ENCODE data around the gene URAD. TPM values are rescaled to one million over a fixed set of nuclear protein-coding genes. Genes with fewer than 3 reads are reported as not detected.
A peak's percentile ranks its signal among the peaks of the same experiment; 100 is the strongest.

URAD gene
- total and polyA plus RNA-seq, 4 donors = 0.17 TPM; not detected in 3

DNA sequence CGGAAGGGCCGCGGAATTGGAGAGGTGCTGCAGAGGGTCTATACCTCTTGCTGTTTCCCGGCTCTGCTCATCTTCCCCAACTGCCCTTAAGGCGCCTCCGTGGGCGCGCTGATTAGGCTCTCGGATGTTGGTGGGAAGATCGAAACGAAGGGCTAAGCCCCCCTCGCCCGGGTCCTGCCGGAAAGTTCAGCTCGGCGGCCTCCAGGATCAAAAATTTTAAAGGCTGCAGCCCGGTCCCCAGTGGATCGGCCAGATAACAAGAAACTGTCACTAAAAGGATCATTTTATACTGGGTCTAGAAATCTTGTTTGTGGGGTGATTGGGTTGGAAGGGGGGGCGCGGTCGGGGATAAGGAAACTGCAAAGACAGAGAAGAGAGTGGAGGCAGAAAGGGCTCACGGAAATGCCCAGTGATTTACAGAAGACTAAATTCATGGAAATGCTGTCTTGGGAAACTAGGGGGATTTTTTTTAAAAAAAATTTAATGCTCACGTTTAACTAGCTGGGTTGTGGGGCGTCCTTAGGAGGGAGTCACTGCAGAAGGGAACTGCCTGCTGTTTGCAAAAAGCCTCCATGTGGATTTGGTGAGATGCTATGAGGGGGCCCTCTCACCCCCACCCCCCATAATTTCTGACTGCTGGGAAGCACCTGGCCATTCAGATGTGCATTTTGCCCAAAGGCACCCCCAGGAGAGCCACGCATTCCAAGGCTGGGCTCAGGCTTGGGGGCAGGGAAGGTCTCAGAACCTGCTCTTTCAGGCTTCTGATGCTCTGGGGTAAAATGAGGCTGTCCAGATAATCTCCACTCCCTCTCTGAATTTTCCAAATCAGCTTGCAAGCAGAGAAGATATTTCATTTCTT is 27.0 kb downstream of the URAD start:
- no peak overlapping the region for H3K27ac ChIP-seq (ENCODE audit: low read depth, low read length)
- 4% methylated on average over 22 of the region's 25 CpGs for WGBS (ENCODE audit: insufficient coverage)
- H3K4me1 ChIP-seq (ENCODE audit: control insufficient read depth, insufficient read depth, low read length) = peaks cover 26% of the 10 kb centered on the region
- H3K4me3 ChIP-seq (ENCODE audit: low read depth, low read length) = no peak overlapping the region
- no peak for DNase-seq (ENCODE audit: low read depth in 4 of 6, low spot score in 6 of 6)
- no peaks in the 10 kb centered on the region for H3K9me3 ChIP-seq (ENCODE audit: control insufficient read depth, insufficient read depth, low read length)
- peaks cover 98% of the 10 kb centered on the region for H3K27me3 ChIP-seq (ENCODE audit: control insufficient read depth, insufficient read depth, low read length)
- H3K36me3 ChIP-seq (ENCODE audit: control insufficient read depth, insufficient read depth, low read length) = no peaks in the 10 kb centered on the region

DNA sequence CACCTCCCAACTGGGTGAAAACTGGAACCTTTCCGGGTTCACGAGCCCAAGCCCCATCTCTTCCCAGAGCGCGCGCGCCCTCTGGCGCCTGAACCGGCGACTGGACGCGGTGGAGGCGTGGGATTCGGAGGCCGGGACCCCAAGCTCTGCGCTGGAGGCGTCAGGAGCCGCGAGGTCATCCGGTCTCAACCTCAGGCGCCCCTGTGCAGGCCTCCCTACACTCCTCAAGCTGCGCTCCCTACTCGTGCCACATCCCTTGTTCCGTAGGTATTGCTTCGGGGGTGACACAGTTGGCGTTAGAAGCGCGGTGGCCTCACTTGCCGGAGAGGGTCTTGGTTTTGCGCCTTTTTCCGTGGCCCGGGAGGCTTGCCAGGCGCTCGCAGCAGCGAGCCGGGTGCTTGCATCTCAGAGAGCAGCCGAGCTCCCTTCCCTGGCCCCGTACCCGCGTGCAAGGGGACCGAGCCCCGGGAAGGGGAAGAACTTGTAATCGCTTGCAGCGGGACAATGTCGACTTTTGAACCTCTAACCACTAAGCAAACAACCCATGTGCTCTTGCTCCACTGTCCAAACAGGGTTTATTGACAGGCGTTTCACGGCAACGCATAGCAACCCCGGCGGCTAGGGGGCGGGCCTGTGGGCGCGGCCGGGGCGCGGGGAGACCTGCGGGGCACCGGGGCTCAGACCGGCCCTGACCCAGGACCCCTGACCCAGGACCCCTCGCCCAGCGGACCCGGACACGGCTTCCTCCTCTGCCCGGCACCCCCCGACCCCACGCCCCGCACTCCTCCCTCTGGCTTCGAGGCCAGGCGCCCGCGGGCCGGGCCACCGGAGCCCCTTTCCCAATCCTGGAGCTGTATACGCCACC is 27.9 kb downstream of the URAD start:
- H3K27me3 ChIP-seq (ENCODE audit: control insufficient read depth, insufficient read depth, low read length) = peaks cover 98% of the 10 kb centered on the region
- no peak overlapping the region for H3K27ac ChIP-seq (ENCODE audit: low read depth, low read length)
- H3K4me1 ChIP-seq (ENCODE audit: control insufficient read depth, insufficient read depth, low read length) = peaks cover 17% of the 10 kb centered on the region
- WGBS (ENCODE audit: insufficient coverage) = under 1% methylated on average over 65 of the region's 73 CpGs
- no peak overlapping the region for H3K4me3 ChIP-seq (ENCODE audit: low read depth, low read length)
- no peaks in the 10 kb centered on the region for H3K9me3 ChIP-seq (ENCODE audit: control insufficient read depth, insufficient read depth, low read length)
- no peaks in the 10 kb centered on the region for H3K36me3 ChIP-seq (ENCODE audit: control insufficient read depth, insufficient read depth, low read length)
- peak in 1 of 6 donors; percentile 62 for DNase-seq (ENCODE audit: low read depth in 4 of 6, low spot score in 6 of 6)

DNA sequence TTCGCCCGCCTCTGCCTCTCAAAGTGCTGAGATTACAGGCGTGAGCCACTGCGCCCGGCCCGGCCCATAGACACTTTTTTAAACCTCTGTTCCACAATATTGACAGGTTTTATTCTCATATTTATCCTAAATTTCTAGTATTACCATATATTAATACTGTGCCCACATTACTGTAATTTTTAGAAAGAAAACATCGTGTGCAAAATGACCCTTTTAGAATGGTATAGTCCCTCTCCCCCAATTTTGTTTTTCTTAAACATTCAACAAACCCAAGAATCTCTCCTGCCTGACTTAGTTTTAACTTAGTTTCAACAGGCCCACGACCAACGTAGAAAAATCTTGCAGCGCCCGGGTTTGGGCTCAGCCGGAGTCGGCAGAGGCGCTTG is 28.5 kb downstream of the URAD start:
- Histone ChIP-seq H3K9me3 (ENCODE audit: control insufficient read depth, insufficient read depth, low read length) (no peaks in the 10 kb centered on the region), H3K4me1 (ENCODE audit: control insufficient read depth, insufficient read depth, low read length) (peaks cover 17% of the 10 kb centered on the region), H3K27me3 (ENCODE audit: control insufficient read depth, insufficient read depth, low read length) (peaks cover 98% of the 10 kb centered on the region), H3K27ac (ENCODE audit: low read depth, low read length) (no peak overlapping the region), H3K36me3 (ENCODE audit: control insufficient read depth, insufficient read depth, low read length) (no peaks in the 10 kb centered on the region), H3K4me3 (ENCODE audit: low read depth, low read length) (no peak overlapping the region)
- 16% methylated on average over 10 of the region's 14 CpGs for WGBS (ENCODE audit: insufficient coverage)
- no peak for DNase-seq (ENCODE audit: low read depth in 4 of 6, low spot score in 6 of 6)

DNA sequence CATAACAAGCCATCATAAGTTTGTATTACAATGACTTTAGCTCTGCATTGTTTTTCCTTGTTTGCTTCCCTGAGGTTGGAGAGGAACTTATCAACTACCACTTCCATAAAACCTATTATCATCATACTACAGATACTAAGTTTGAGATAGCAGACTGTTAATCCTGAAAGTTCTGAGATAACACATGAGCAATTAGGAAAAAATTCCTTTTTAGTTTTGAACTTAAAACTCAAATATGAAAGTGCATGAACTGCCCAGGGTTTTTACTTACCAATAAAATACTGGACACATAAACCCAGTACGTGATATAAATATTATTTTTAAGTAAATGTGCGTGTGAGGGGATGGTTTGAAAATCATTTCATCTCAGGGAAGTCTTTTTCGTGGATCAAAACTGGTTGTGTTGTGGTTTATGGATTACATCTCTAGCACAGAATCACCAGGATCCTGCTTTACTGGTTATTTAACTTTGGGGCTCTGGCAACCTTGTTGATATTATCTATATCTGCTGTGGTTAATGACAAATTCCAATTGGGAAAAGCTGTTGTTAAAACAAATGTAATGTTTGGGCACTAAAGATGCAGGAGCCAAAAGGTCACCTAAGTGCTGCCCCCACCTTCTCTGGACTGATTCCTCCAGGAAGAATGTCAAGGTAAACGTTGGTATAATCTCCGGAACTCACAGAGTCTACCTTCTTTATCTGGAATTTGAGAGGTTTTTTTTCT is 31.8 kb downstream of the URAD start:
- Histone ChIP-seq H3K27me3 (ENCODE audit: control insufficient read depth, insufficient read depth, low read length) (peaks cover 91% of the 10 kb centered on the region), H3K9me3 (ENCODE audit: control insufficient read depth, insufficient read depth, low read length) (no peaks in the 10 kb centered on the region), H3K27ac (ENCODE audit: low read depth, low read length) (no peak overlapping the region), H3K36me3 (ENCODE audit: control insufficient read depth, insufficient read depth, low read length) (no peaks in the 10 kb centered on the region), H3K4me3 (ENCODE audit: low read depth, low read length) (no peak overlapping the region), H3K4me1 (ENCODE audit: control insufficient read depth, insufficient read depth, low read length) (peaks cover 30% of the 10 kb centered on the region)
- DNase-seq (ENCODE audit: low read depth in 4 of 6, low spot score in 6 of 6) = no peak
- no CpG with 5 or more reads among the region's 5 CpGs for WGBS (ENCODE audit: insufficient coverage)

DNA sequence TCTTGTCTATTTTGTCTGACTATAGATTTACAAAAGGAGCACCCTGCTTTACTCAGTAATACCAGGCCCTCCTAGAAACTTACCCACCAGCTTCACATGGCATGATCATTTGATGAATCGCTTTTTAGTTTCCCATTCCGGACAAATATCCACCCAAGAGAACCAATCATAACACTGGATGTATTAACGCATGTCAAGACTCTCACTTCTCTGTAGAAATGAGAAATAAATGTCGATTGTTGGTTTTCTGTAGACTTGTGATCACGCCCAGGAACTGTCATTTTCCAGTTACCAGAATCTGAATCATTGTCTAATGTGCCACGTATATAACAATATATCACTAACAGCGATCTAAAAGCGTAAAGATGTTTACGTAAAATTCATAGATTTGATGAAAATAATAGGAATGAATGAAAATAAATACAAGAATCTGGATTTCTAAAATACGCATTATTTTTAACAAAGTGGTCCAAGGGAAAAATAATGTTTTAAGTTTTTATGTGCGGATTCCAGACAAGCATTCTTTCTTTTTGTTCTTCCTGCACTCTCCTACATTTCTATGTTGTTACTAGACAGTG is 33.4 kb downstream of the URAD start:
- no peaks in the 10 kb centered on the region for H3K36me3 ChIP-seq (ENCODE audit: control insufficient read depth, insufficient read depth, low read length)
- H3K27ac ChIP-seq (ENCODE audit: low read depth, low read length) = no peak overlapping the region
- H3K4me3 ChIP-seq (ENCODE audit: low read depth, low read length) = no peak overlapping the region
- H3K9me3 ChIP-seq (ENCODE audit: control insufficient read depth, insufficient read depth, low read length) = no peaks in the 10 kb centered on the region
- peaks cover 74% of the 10 kb centered on the region for H3K27me3 ChIP-seq (ENCODE audit: control insufficient read depth, insufficient read depth, low read length)
- DNase-seq (ENCODE audit: low read depth in 4 of 6, low spot score in 6 of 6) = no peak
- no CpG with 5 or more reads among the region's 11 CpGs for WGBS (ENCODE audit: insufficient coverage)
- H3K4me1 ChIP-seq (ENCODE audit: control insufficient read depth, insufficient read depth, low read length) = peaks cover 18% of the 10 kb centered on the region

DNA sequence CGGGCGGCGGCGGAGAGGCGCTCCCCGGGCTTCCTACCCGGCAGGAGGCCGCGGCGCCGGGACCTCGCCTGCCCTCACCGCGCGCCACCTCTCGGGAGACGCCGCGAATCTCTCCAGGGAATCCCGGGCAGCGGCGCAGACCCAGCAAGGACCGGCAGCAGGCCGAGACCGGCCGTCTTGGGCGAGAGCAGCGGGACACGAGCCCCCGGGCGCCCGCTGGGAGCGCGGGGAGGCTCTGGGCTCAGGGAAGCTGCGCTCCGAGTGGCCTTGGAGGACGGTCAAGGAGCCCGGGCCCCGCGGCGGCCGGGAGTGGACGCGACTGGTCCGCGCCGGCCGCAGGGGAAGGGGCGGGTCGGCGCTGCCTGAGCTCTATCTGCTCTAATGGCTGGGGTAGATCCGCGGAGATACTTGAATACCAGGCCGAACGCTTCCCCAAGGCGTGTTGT is 34.1 kb downstream of the URAD start:
- WGBS (ENCODE audit: insufficient coverage) = under 1% methylated on average over 51 of the region's 56 CpGs

DNA sequence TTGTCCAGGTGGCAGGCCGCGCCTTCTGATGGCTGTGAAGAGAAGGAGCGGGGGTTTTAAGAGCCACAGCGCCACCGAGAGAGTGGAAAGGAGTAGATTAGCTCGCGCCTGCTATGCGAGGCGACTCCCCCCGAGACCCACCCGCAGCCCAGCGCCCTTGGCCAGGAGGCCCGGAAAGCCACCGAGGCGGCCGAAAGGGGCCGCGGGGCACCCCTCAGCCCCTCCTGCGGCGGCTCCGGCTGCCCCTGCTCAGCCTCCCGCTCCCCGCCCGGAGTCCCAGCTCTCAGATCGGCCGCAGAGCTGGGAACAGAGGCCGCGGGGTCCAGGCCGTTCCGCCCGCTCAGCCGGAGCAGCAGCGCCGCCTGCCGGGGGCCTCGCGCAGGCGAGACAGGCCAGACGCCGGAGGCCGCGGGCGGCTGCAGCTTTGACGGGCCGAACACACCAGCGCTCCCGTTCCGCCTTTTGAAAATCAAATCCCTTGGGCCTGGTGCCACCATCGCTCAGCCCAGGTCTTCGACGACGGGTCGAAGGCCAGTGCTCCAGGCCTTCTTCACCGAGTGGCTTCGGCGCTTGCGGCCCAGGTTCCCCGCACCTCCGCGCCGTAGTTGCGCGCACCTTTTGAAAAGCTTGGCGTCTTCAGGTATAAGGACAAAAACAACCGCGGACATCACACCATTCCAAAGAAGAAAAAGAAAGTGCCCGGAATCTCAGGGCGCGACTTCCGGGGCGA is 34.7 kb downstream of the URAD start:
- Histone ChIP-seq H3K4me1 (ENCODE audit: control insufficient read depth, insufficient read depth, low read length) (peaks cover 14% of the 10 kb centered on the region), H3K36me3 (ENCODE audit: control insufficient read depth, insufficient read depth, low read length) (no peaks in the 10 kb centered on the region), H3K27ac (ENCODE audit: low read depth, low read length) (no peak overlapping the region), H3K9me3 (ENCODE audit: control insufficient read depth, insufficient read depth, low read length) (no peaks in the 10 kb centered on the region), H3K27me3 (ENCODE audit: control insufficient read depth, insufficient read depth, low read length) (peaks cover 62% of the 10 kb centered on the region), H3K4me3 (ENCODE audit: low read depth, low read length) (peak overlapping the region; percentile 23)
- peak in 5 of 6 donors; percentile 49 to 87 (median 67) for DNase-seq (ENCODE audit: low read depth in 4 of 6, low spot score in 6 of 6)
- WGBS (ENCODE audit: insufficient coverage) = under 1% methylated on average over 71 of the region's 71 CpGs

More for the DNA sequence above, 34.1 kb downstream of the URAD start:
- peaks cover 14% of the 10 kb centered on the region for H3K4me1 ChIP-seq (ENCODE audit: control insufficient read depth, insufficient read depth, low read length)
- no peaks in the 10 kb centered on the region for H3K9me3 ChIP-seq (ENCODE audit: control insufficient read depth, insufficient read depth, low read length)
- DNase-seq (ENCODE audit: low read depth in 4 of 6, low spot score in 6 of 6) = no peak
- H3K4me3 ChIP-seq (ENCODE audit: low read depth, low read length) = no peak overlapping the region
- peaks cover 68% of the 10 kb centered on the region for H3K27me3 ChIP-seq (ENCODE audit: control insufficient read depth, insufficient read depth, low read length)
- H3K27ac ChIP-seq (ENCODE audit: low read depth, low read length) = no peak overlapping the region
- H3K36me3 ChIP-seq (ENCODE audit: control insufficient read depth, insufficient read depth, low read length) = no peaks in the 10 kb centered on the region

DNA sequence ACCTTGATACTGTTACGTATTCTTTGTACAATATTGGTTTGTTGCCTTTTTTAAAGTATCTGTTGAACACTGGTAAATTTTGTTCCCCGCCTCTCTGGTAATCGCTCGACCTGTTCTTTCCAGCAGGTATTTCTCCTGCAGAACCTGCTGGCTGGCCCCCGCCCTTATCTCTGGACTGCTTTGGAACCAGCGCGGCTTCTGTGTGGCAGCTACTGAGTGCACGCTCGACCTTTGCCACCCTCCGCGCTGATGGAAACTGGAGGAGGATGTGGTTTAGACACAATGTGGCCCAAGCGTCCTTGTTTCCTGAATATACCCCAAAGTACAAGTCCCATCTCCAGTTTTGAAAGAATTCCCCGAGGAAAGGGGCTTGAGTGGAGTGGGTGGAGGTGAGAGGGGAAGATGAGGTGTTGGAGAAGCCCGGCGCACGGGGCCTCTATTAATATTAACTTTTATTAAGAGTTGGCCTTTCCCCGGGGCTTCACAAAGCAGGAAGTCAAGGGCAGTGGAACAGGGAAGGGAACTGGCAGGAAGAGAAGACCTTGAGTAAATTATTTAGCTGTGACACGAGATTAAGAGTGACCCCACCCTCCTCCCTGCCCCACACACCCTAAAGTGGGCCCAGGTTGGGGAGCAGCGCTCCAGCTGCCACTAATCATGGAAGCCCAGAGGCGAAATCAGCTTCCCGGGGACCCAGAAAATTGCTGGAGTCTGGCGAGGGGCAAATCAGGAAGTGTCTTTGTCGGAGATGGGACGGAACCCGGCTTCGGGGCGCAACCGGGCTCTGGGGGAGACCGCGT is 35.4 kb downstream of the URAD start:
- H3K27ac ChIP-seq (ENCODE audit: low read depth, low read length) = no peak overlapping the region
- 13% methylated on average over 18 of the region's 30 CpGs for WGBS (ENCODE audit: insufficient coverage)
- no peak for DNase-seq (ENCODE audit: low read depth in 4 of 6, low spot score in 6 of 6)
- no peak overlapping the region for H3K4me3 ChIP-seq (ENCODE audit: low read depth, low read length)
- no peaks in the 10 kb centered on the region for H3K9me3 ChIP-seq (ENCODE audit: control insufficient read depth, insufficient read depth, low read length)
- peaks cover 54% of the 10 kb centered on the region for H3K27me3 ChIP-seq (ENCODE audit: control insufficient read depth, insufficient read depth, low read length)
- H3K36me3 ChIP-seq (ENCODE audit: control insufficient read depth, insufficient read depth, low read length) = no peaks in the 10 kb centered on the region
- peaks cover 14% of the 10 kb centered on the region for H3K4me1 ChIP-seq (ENCODE audit: control insufficient read depth, insufficient read depth, low read length)
